Measurements from ENCODE around the gene NINL.

NINL gene

DNA sequence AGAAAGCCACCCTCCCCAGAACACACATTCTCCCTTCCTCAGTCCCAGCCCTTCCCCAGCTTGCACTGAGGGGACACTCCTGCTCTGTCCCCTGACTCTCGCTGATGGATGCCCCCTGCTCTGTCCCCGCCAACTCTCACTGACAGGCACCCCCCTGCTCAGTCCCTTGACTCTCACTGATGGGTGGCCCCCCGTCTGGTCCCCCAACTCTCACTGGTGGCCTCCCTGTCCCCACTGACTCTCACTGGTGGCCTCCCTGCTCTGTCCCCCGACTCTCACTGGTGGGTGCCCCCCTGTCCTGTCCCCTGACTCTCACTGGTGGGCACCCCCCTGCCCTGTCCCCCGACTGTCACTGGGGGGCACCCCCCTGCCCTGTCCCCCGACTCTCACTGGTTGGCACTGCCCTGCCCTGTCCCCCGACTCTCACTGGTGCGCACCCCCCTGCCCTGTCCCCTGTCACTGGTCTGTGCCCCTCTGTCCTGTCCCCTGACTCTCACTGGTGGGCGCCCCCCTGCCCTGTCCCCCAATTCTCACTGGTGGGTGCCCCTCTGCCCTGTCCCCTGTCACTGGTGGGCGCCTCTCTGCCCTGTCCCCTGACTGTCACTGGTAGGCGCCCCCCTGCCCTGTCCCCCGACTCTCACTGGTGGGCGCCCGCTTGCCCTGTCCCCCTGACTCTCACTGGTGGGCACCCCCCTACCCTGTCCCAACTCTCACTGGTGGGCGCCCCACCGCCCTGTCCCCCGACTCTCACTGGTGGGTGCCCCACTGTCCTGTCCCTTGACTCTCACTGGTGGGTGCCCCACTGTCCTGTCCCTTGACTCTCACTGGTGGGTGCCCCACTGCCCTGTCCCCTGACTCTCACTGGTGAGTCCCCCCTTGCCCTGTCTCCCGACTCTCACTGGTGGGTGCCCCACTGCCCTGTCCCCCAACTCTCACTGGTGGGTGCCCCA, 116.9 kb downstream of the NINL start:
- no peak for ATAC-seq (replicated peaks)
- H3K27ac Mint-ChIP-seq: no peak overlapping the region

DNA sequence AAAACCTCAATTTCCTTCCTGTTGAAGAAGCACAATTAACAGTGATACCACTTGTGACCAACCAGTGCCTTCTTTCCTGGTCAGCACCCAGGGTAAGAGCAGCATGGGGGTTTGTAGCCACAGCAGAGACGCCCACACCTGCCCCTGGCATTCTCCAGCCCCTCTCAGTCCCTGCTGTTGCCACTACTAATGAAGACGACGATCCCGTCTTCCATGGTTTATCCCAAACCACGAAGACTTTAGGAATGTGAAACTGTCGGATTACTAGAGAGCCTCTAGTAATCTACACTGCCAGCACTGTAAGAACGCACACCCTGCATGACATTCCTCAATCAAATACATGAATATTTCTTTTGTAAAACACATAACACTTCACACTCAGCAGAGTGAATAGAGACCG, 117.9 kb downstream of the NINL start:
- no peak for ATAC-seq (replicated peaks)
- no peak overlapping the region for H3K4me3 Mint-ChIP-seq

More for the DNA sequence above, 116.9 kb downstream of the NINL start:
- no peaks in the 10 kb centered on the region for H3K4me1 Mint-ChIP-seq (ENCODE audit: low read depth in 2 of 2)
- DNase-seq: no peak
- no peak overlapping the region for H3K4me3 Mint-ChIP-seq
- H3K27me3 Mint-ChIP-seq: peaks cover 9 to 18% of the 10 kb centered on the region in 2 donors
- no peaks in the 10 kb centered on the region for H3K36me3 Mint-ChIP-seq (ENCODE audit: insufficient read depth)
- no peaks in the 10 kb centered on the region for H3K9me3 Mint-ChIP-seq

DNA sequence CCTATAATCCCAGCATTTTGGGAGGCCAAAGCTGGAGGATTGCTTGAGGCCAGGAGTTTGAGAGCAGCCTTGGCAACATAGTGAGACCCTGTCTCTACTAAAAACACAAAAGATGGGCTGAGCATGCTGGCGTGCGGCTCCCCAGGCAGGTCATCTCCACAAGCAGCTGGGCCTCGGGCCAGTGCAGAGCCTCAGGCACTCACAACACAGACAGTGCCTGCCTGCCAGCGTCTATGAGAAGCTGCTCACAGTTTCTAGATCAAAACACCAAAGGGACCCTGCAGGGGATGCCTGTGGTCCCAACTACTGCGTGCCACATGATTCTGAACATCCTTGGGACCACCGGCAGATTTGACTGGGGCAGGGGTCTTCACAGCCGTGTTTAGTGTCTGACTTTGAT, 118.5 kb downstream of the NINL start:
- H3K36me3 Mint-ChIP-seq (ENCODE audit: insufficient read depth): no peaks in the 10 kb centered on the region
- ATAC-seq (replicated peaks) (no peak), DNase-seq (no peak)
- no peaks in the 10 kb centered on the region for H3K9me3 Mint-ChIP-seq
- H3K27ac Mint-ChIP-seq: no peak overlapping the region
- H3K4me3 Mint-ChIP-seq: no peak overlapping the region
- H3K4me1 Mint-ChIP-seq (ENCODE audit: low read depth in 2 of 2): no peaks in the 10 kb centered on the region
- peaks cover 9 to 18% of the 10 kb centered on the region in 2 donors for H3K27me3 Mint-ChIP-seq

More for the DNA sequence above, 117.9 kb downstream of the NINL start:
- H3K4me1 Mint-ChIP-seq (ENCODE audit: low read depth in 2 of 2): no peaks in the 10 kb centered on the region
- no peaks in the 10 kb centered on the region for H3K36me3 Mint-ChIP-seq (ENCODE audit: insufficient read depth)
- peaks cover 9 to 18% of the 10 kb centered on the region in 2 donors for H3K27me3 Mint-ChIP-seq
- H3K9me3 Mint-ChIP-seq: no peaks in the 10 kb centered on the region
- DNase-seq: no peak
- no peak overlapping the region for H3K27ac Mint-ChIP-seq

DNA sequence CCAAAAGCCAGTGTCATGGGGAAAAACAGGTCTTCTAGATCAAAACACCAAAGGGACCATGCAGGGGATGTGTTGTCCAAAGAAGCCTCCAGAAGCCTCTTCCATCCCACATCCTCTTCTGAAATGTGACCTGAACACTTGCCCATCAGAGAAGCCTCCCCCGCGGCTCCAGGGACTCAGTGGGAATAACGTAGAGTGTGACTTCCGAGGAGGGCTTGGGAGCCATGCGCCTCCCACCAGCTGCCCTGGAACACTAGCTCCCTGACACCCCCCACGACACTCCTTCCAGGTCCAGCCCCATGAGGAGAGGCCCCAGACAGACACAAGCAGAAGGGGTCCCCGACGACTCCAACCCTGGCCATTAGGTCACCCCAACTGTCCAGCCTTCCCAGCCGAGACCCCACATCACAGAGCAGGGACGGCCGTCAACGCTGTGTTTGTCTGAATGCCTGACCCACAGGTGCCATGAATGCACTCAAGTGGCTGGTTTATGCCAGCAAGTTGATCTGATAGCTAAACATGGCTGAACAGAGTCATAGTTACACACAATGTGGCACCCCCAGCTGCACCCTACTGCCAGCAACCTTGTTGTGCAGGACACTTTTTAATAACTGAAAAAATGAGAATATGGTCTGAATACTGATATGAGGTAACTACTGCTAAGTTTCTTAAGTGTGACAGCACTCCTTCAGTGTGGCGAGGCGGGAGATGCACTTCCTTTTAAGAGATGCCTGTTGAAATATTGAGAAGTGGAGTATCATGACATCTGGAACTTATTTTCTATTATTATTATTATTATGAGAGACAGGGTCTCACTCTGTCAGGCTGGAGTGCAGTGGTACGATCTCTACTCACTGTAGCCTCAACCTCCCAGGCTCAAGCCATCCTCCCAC, 119.8 kb downstream of the NINL start:
- H3K36me3 Mint-ChIP-seq (ENCODE audit: insufficient read depth): no peaks in the 10 kb centered on the region
- no peaks in the 10 kb centered on the region for H3K4me1 Mint-ChIP-seq (ENCODE audit: low read depth in 2 of 2)
- ATAC-seq (replicated peaks) (no peak), DNase-seq (no peak)
- no peaks in the 10 kb centered on the region for H3K9me3 Mint-ChIP-seq
- H3K4me3 Mint-ChIP-seq: no peak overlapping the region
- peaks cover 16 to 18% of the 10 kb centered on the region in 2 donors for H3K27me3 Mint-ChIP-seq
- H3K27ac Mint-ChIP-seq: no peak overlapping the region

DNA sequence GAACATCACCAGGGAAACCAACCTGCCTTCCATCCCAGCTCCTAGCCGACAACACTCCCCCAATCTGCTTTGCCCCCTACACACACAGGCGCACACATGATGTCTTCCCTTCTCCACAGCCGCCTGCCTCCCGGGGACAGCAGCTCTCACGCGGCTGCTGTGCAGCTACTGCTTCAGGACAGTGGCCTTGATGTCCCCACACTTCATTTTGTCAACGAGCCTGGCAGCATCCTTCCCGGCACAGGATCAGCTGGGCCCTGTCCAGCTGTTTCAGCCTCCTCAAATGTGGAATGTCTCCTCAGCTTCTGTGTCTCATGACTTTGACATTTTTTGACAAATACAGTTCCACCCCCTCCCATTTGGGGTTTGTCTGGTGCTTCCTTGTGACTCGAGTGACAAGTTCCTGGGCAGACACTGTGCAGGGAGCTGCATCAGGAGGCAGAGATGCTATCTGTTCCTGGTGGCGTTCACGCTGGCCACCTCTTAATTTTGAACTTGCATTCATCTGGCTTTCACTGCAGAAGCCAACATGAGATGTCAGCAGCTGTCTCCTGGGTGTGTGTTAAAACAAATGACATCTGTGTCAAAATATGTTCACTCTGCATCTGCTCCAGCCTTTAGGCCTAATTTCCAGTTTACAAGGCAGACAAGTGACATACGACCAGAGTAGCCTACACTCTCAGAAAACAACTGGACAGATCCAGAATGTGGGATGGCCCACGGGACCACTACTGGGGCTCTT, 120.7 kb downstream of the NINL start:
- Mint-ChIP-seq H3K9me3 (no peaks in the 10 kb centered on the region), H3K4me1 (ENCODE audit: low read depth in 2 of 2) (no peaks in the 10 kb centered on the region), H3K27me3 (peaks cover 8 to 11% of the 10 kb centered on the region in 2 donors), H3K27ac (no peak overlapping the region), H3K4me3 (no peak overlapping the region), H3K36me3 (ENCODE audit: insufficient read depth) (no peaks in the 10 kb centered on the region)
- ATAC-seq (replicated peaks) (no peak), DNase-seq (no peak)

DNA sequence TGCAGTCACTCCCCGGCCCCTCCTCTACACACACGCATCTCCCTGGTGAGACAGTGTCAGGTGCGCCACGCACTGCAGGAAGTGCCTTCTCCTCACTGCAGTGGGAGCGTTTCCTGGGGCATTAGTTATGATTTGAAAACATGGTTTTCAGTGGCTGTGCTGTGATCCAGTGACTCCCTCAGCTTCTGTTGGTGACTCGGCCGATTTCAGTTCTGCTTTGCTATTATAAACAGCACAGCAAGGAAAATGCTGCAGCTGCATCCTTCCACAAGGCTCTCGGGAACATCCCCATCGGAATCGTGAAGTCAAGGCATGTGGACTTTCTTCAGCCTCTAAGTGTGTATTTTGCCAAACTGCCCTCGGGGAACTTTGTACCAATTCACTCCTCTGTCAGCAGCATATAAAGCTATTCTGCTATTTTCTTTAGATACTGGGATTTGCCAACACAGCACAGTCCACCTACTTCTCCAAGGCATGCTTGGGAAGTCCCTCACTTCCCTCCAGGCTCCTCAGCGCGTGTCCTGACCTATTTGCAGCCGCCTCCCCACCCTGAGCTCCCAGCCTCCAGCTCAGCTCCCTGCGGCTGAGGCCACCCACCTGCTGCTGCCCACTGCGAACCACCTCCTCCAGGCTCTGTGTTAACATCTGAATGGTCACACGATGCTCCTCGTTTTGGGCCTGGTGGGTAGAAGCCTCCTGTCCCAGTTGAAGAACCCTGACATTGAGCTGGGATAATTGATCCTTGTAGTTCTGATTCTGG, 123.4 kb downstream of the NINL start:
- ATAC-seq (replicated peaks): no peak
- DNase-seq: no peak
- H3K4me3 Mint-ChIP-seq: no peak overlapping the region
- H3K36me3 Mint-ChIP-seq (ENCODE audit: insufficient read depth): no peaks in the 10 kb centered on the region
- no peaks in the 10 kb centered on the region for H3K9me3 Mint-ChIP-seq
- H3K27ac Mint-ChIP-seq: no peak overlapping the region
- H3K4me1 Mint-ChIP-seq (ENCODE audit: low read depth in 2 of 2): no peaks in the 10 kb centered on the region
- peaks cover 7 to 9% of the 10 kb centered on the region in 2 donors for H3K27me3 Mint-ChIP-seq

DNA sequence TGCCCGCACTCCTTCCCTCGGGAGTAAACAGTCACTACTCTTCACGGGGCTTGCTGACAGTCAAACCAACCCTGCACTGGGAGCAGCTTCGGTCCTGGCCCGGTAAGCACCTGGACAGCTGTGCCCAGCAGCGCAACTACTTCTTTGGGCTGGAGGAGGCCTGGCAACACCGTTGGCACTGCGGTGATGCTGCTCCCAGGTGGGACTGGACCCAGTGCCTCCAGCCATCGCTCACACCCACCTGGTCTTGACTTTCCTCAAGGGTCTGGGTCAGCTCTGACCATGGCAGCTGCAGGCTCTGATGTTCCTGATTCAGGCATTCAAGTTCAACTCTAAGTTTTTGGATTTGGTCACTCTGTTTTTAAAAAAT, 124.1 kb downstream of the NINL start:
- H3K27ac Mint-ChIP-seq: no peak overlapping the region
- H3K36me3 Mint-ChIP-seq (ENCODE audit: insufficient read depth): no peaks in the 10 kb centered on the region
- no peaks in the 10 kb centered on the region for H3K9me3 Mint-ChIP-seq
- peaks cover 7 to 9% of the 10 kb centered on the region in 2 donors for H3K27me3 Mint-ChIP-seq
- no peaks in the 10 kb centered on the region for H3K4me1 Mint-ChIP-seq (ENCODE audit: low read depth in 2 of 2)
- no peak overlapping the region for H3K4me3 Mint-ChIP-seq
- ATAC-seq (replicated peaks): no peak
- no peak for DNase-seq

DNA sequence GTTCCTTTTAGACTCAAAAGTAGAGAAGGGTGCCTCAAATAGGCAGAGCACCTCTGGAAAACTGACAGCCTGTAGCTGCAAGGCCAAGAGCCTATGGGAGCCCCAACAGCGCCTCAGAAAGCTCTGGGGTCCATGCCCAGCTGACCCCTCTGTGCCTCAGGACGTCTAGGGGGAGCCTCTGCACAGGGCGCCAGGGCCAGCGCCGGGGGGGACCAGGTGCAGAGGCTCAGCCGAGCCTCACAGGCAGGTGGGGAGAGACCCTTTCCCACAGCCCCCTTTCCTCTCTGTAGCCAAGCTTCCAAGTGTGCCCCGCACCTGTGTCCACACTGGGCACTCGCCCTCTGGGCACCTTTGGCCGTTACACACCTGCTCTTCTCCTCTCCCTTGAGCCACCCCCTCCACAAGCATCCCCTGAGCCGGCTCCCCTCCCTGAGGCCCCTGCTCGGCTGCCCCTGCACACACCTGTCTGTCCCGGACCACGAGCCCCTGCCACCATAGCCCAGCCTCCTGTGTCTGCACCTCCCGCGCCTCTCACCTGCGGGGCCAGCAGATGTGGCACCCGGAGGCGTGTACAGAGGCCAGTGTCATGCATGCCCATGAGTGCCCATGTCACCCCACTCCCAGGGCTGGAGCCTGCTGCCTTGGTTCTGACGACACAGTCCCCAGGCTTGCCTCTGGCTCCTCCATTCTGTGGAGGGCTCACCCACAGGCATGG, 124.6 kb downstream of the NINL start:
- H3K36me3 Mint-ChIP-seq (ENCODE audit: insufficient read depth): no peaks in the 10 kb centered on the region
- H3K4me1 Mint-ChIP-seq (ENCODE audit: low read depth in 2 of 2): no peaks in the 10 kb centered on the region
- no peak for ATAC-seq (replicated peaks)
- no peak for DNase-seq
- peaks cover 7 to 9% of the 10 kb centered on the region in 2 donors for H3K27me3 Mint-ChIP-seq
- H3K9me3 Mint-ChIP-seq: no peaks in the 10 kb centered on the region
- H3K27ac Mint-ChIP-seq: no peak overlapping the region
- no peak overlapping the region for H3K4me3 Mint-ChIP-seq

DNA sequence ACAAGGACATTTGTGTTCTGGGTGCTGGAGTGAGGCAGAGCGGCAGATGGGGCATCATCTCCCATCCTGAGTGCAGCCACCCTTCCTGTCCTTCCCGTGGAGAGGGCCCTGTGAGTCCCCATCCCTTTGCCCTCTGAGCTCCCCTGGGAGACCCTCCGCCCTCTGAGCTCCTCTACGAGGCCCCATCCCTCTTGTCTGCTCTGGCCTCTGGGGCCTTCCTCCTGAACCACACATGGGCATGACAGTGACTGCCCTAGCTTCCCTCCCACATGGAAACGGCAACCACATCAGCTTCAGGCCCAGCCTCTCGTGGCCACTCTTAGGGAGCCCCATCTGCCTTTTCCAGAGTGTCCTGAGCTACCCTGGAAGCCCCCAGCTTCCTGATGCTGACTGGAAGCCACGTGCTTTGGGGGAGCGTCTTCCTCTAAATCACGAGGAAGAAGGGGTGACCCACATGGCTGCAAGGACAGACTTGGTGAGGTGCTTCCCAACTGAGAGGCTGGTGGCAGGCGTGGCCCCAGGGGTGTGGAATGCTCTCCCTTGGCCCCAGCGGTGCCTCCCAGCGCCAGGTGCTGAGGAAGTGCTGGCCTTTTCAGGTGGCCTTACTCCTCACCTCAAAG, 125.3 kb downstream of the NINL start:
- no peak for DNase-seq
- Mint-ChIP-seq H3K4me1 (ENCODE audit: low read depth in 2 of 2) (no peaks in the 10 kb centered on the region), H3K4me3 (no peak overlapping the region), H3K9me3 (no peaks in the 10 kb centered on the region), H3K36me3 (ENCODE audit: insufficient read depth) (no peaks in the 10 kb centered on the region), H3K27ac (no peak overlapping the region), H3K27me3 (peaks cover 9 to 10% of the 10 kb centered on the region in 2 donors)
- no peak for ATAC-seq (replicated peaks)

DNA sequence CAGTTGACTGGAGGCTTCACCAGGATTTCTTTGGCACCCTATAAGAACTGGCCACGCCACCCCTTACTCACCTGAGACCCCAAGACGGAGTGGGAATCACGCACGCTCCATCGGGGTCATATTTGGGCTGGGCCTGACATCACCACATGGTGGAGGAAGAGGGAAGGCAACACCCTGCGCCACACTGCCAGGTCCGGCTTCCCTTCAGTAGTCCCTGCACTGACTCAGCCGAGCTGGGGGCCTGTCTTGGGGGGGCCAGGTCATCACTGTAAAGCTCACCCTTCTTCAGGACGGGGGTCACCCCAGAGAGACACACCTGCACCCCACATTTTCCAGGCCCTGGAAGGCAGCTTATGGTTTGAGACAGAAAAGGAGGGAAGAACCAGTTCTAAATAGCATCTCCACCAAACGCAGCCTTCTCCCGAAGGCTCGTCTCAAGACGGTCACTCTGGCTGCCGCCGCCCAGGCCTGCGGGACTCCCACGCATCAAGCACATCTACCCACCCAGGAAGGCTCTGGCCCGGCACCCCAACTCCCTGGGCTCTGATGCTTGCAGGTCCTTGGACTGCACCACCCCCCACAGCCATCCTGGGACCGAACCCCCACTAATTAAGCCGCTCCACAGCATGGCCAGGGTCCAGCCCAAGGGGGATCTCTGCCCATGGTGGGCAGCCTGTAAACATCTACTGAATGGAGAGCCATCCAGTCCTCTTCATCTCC, 126.1 kb downstream of the NINL start:
- peaks cover 2 to 13% of the 10 kb centered on the region in 2 donors for H3K27me3 Mint-ChIP-seq
- H3K4me3 Mint-ChIP-seq: no peak overlapping the region
- no peak overlapping the region for H3K27ac Mint-ChIP-seq
- ATAC-seq (replicated peaks) (no peak), DNase-seq (no peak)
- H3K4me1 Mint-ChIP-seq (ENCODE audit: low read depth in 2 of 2): no peaks in the 10 kb centered on the region
- H3K36me3 Mint-ChIP-seq (ENCODE audit: insufficient read depth): no peaks in the 10 kb centered on the region
- H3K9me3 Mint-ChIP-seq: no peaks in the 10 kb centered on the region

DNA sequence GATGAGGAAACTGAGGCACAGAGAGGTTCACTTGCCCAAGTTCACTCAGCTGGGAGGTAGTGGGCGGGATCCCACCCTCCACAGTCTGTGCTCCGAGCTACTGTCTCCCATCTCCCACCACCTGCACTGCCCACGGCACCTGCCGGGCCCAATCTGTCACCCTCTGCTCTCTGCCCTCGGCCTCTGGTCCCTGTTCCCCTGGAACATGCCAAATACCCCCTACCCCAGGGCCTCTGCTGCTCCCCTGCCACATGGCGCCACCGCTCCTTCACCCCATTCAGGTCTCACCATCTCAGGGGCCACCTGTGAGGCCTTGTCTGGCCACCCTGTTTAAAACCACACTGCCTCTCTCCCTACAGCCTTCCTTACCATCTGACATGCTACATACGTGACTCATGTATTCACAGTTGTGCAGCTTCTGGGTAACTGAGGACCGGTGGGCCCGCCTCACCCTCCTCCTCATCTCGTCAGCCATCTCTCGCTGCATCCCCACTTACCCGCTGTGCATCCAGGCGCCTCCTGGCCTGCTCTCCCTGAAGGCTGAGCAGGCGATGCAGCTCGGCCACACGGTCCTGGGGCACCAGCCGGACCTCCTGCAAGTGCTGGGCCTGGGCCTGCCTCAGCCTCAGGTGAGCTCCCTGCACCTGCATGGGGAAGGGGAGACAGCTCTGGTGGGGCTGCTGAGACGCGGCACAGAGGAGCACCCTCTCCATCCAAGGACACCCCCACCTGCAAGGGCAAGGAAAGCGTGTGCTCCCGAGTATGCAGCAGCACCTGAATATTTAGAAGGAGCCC, 127.2 kb downstream of the NINL start:
- Mint-ChIP-seq H3K27ac (peak overlapping the region in 1 of 2 donors; percentile 21), H3K36me3 (ENCODE audit: insufficient read depth) (no peaks in the 10 kb centered on the region), H3K4me3 (no peak overlapping the region), H3K27me3 (peaks cover 0 to 13% of the 10 kb centered on the region in 2 donors), H3K9me3 (no peaks in the 10 kb centered on the region), H3K4me1 (ENCODE audit: low read depth in 2 of 2) (no peaks in the 10 kb centered on the region)
- no peak for DNase-seq
- no peak for ATAC-seq (replicated peaks)
